Subcutaneous abdominal adipose tissue (tissue), 5 donors: ENCODE data around the gene TSPAN32.

Experiments
- H3K27ac ChIP-seq: one replicate; pipeline ENCODE4 v1.7.0; 2013; ENCODE audit warnings: low read depth, mild to moderate bottlenecking, inconsistent platforms, low read length, moderate library complexity
- H3K27me3 ChIP-seq, 5 donors: one replicate each; pipeline ENCODE4 v1.7.0; 2013; ENCODE audit warnings: low read length in 5 of 5, inconsistent platforms in 1 of 5; ENCODE audit not compliant: control insufficient read depth in 5 of 5, insufficient read depth in 4 of 5
- H3K36me3 ChIP-seq, 5 donors: one replicate each; pipeline ENCODE4 v1.7.0; 2013; ENCODE audit warnings: low read length in 5 of 5; ENCODE audit not compliant: control insufficient read depth in 5 of 5, insufficient read depth in 5 of 5
- H3K4me1 ChIP-seq, 5 donors: one replicate each; pipeline ENCODE4 v1.7.0; 2013; ENCODE audit warnings: low read length in 5 of 5, mild to moderate bottlenecking in 3 of 5, moderate library complexity in 1 of 5; ENCODE audit not compliant: control insufficient read depth in 5 of 5, insufficient read depth in 5 of 5
- H3K4me3 ChIP-seq, 5 donors: one replicate each; pipeline ENCODE4 v1.7.0; 2013; ENCODE audit warnings: low read length in 5 of 5, low read depth in 1 of 5
- H3K9ac ChIP-seq, 5 donors: one replicate each; pipeline ENCODE4 v1.7.0; 2013; ENCODE audit warnings: low read length in 5 of 5, mild to moderate bottlenecking in 4 of 5, moderate library complexity in 3 of 5
- H3K9me3 ChIP-seq, 5 donors: one replicate each; pipeline ENCODE4 v1.7.0; 2013; ENCODE audit warnings: low read length in 5 of 5; ENCODE audit not compliant: control insufficient read depth in 5 of 5
- donor health status: healthy.
- donor health status: healthy.
- donor health status: healthy.
- donor health status: healthy.
- donor health status: healthy.

Gene TSPAN32

DNA sequence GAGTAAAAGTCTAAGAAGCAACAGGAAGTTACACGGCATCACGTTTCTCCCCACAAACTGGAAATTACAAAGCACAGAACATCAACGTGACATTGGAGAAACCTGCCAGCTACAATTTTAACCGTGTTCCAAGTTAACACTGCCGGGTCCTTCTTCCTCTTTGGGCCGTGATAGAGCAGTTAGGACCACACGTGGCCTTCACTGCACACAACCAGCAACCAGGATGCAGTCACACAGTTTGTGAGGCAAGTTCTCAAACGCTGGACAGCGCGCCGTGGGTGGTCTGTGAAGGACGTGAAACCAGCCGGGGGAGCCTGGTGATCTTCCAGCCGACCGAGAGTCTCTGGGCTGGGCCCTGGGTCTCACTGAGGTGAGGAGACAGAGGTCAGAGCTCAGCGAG is 14.7 kb upstream of the TSPAN32 start:
- H3K4me3 ChIP-seq: no peak overlapping the region
- peaks cover 3 to 21% (median 17%) of the 10 kb centered on the region in 5 donors for H3K27me3 ChIP-seq
- H3K4me1 ChIP-seq: peaks cover 0 to 27% (median 4%) of the 10 kb centered on the region in 5 donors
- no peaks in the 10 kb centered on the region for H3K36me3 ChIP-seq
- H3K9me3 ChIP-seq: peaks cover 0 to 2% (median 0%) of the 10 kb centered on the region in 5 donors
- H3K9ac ChIP-seq: no peak overlapping the region
- no peak overlapping the region for H3K27ac ChIP-seq

GRCh38 chr11:2289350-2289749 is 12.5 kb upstream of the TSPAN32 start:
- peak overlapping the region in 2 of 5 donors; percentile 17 to 31 for H3K4me3 ChIP-seq
- H3K27me3 ChIP-seq: peaks cover 3 to 21% (median 17%) of the 10 kb centered on the region in 5 donors
- H3K9ac ChIP-seq: no peak overlapping the region
- H3K9me3 ChIP-seq: no peaks in the 10 kb centered on the region
- H3K4me1 ChIP-seq: peaks cover 0 to 27% (median 4%) of the 10 kb centered on the region in 5 donors
- H3K27ac ChIP-seq: no peak overlapping the region
- no peaks in the 10 kb centered on the region for H3K36me3 ChIP-seq

DNA sequence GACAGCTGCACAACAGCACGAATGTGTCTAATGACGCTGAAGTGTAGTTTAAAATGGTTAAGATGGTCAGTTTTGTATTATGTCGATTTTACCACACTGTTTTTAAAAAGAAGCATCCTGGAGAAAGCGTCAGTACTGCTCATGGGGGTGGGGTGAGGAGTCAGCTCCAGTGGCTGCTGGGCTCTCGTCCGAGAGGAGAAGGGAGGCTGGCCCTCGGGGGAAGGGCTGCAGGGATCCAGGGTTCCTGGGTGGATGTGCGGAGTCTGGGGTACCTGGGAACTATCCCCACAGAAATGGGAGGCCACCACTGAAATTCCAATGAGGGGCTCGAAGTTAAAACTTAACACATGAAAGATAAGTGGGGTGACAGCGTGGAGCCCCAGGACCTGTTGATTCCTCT is 12.0 kb upstream of the TSPAN32 start:
- Histone ChIP-seq H3K36me3 (no peaks in the 10 kb centered on the region), H3K4me3 (peak overlapping the region in 2 of 5 donors; percentile 17 to 31), H3K4me1 (peaks cover 0 to 27% (median 4%) of the 10 kb centered on the region in 5 donors), H3K9ac (no peak overlapping the region), H3K9me3 (no peaks in the 10 kb centered on the region), H3K27ac (no peak overlapping the region), H3K27me3 (peaks cover 3 to 21% (median 17%) of the 10 kb centered on the region in 5 donors)

DNA sequence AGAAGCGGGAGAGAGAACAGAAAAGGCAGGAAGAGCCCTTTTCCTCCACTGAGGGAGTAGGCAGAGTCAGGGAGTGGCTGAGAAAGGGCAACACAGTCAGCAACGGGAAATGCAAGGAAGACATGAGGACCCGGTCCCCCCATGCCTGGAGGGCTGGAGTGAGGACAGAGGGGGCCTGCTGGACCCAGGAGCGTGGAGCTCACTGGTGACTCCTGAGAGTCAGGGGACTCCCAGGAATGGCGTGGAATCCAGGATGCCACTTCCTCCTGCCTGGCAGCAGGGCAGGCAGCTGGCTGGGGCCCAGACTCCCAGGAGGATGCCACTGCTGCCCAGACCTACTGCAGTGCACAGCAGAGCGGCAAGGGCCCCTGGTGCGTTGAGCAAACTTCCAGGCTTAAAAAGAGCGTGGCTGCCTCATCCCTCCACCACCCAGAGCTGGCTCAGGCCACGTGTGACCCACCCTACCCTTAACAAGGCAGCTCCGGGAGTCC is 11.4 kb upstream of the TSPAN32 start:
- peak overlapping the region in 2 of 5 donors; percentile 17 to 31 for H3K4me3 ChIP-seq
- H3K9ac ChIP-seq: no peak overlapping the region
- H3K36me3 ChIP-seq: no peaks in the 10 kb centered on the region
- peaks cover 3 to 21% (median 14%) of the 10 kb centered on the region in 5 donors for H3K27me3 ChIP-seq
- H3K4me1 ChIP-seq: peaks cover 0 to 27% (median 4%) of the 10 kb centered on the region in 5 donors
- H3K9me3 ChIP-seq: no peaks in the 10 kb centered on the region
- no peak overlapping the region for H3K27ac ChIP-seq

GRCh38 chr11:2293531-2293971 is 8.3 kb upstream of the TSPAN32 start:
- Histone ChIP-seq H3K9ac (no peak overlapping the region), H3K4me3 (no peak overlapping the region), H3K9me3 (no peaks in the 10 kb centered on the region), H3K36me3 (no peaks in the 10 kb centered on the region), H3K4me1 (peaks cover 0 to 18% (median 4%) of the 10 kb centered on the region in 5 donors), H3K27ac (no peak overlapping the region), H3K27me3 (peaks cover 3 to 17% (median 12%) of the 10 kb centered on the region in 5 donors)

- no peaks in the 10 kb centered on the region for H3K9me3 ChIP-seq
- no peak overlapping the region for H3K27ac ChIP-seq
- peaks cover 3 to 17% (median 9%) of the 10 kb centered on the region in 5 donors for H3K27me3 ChIP-seq
- H3K9ac ChIP-seq: no peak overlapping the region
- no peak overlapping the region for H3K4me3 ChIP-seq
- H3K4me1 ChIP-seq: peaks cover 0 to 15% (median 4%) of the 10 kb centered on the region in 5 donors
- H3K36me3 ChIP-seq: no peaks in the 10 kb centered on the region
These were observed 7.6 kb upstream of the TSPAN32 start for GRCh38 chr11:2293984-2294925.

- Histone ChIP-seq H3K4me3 (no peak overlapping the region), H3K27me3 (peaks cover 0 to 14% (median 10%) of the 10 kb centered on the region in 5 donors), H3K9ac (no peak overlapping the region), H3K27ac (no peak overlapping the region), H3K9me3 (no peaks in the 10 kb centered on the region), H3K4me1 (peaks cover 0 to 8% (median 4%) of the 10 kb centered on the region in 5 donors), H3K36me3 (no peaks in the 10 kb centered on the region)
These were observed 6.9 kb upstream of the TSPAN32 start for GRCh38 chr11:2294926-2295290.

DNA sequence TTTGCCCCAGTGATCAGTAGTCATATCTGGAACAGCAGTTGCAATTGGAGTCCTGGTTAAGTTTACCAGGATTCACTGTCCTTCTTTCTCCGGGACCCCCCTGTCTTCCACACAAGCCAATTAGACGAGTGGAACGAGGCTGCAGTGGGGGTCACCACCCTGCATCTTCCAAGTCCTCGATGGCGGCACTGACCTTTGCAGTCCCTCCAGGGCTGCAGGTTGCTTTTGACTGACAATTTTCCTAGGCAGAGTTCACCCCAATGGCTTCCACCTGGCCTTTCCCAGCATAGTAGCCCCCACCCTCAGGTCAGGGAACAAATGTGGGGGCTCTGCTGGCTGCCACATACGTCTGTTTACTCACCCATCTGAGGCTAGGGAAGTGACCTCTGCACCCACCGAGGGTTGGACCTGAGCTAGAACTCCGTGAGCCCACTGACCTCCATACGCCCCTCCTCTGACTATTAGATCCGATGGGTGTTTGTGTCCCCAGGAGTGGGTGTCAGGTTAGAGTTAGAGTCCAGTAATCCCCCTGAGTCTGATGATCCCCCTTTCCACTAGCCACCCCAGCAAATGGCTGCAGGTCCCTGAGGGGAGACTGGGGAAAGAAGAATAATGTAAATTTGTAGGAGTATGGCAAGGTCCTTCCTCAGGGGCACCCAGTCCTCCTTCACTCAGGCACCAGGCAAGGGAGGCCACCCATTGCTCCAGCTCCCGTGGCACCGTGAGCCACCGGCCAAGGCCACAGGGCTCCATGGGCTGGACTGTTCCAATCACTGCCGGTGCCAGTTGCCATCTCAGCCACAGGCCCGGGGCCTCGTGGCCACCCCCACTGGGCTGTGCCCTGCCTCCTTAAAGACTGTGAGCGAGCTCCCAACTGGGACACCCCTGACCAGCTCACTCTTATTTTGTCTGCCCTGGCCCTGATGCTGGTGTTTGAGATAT is 5.6 kb upstream of the TSPAN32 start:
- Histone ChIP-seq H3K27ac (no peak overlapping the region), H3K9ac (no peak overlapping the region), H3K36me3 (no peaks in the 10 kb centered on the region), H3K4me3 (no peak overlapping the region), H3K9me3 (no peaks in the 10 kb centered on the region), H3K4me1 (peaks cover 0 to 6% (median 0%) of the 10 kb centered on the region in 5 donors), H3K27me3 (peaks cover 0 to 5% (median 2%) of the 10 kb centered on the region in 5 donors)

- H3K36me3 ChIP-seq: no peaks in the 10 kb centered on the region
These were observed 4.7 kb upstream of the TSPAN32 start for GRCh38 chr11:2296913-2297622.

More at GRCh38 chr11:2296913-2297622, 4.7 kb upstream of the TSPAN32 start:
- Histone ChIP-seq H3K4me1 (peaks cover 0 to 6% (median 0%) of the 10 kb centered on the region in 5 donors), H3K27me3 (peaks cover 0 to 5% (median 2%) of the 10 kb centered on the region in 5 donors), H3K9ac (no peak overlapping the region), H3K27ac (no peak overlapping the region), H3K4me3 (no peak overlapping the region), H3K9me3 (no peaks in the 10 kb centered on the region)
